HepG2 (cell line): Measurements from ENCODE around the gene ZNF213. TPM values are rescaled to one million over a fixed set of nuclear protein-coding genes. Genes with fewer than 3 reads are reported as not detected.

Source experiments
- FOXA1 ChIP-seq, 2 experiments: fragments of 450-650 bp in 1 of 2; sonication (generic) in 1 of 2; formaldehyde crosslinking in 1 of 2; IDR thresholded peaks; 2 replicates each; pipeline versions ENCODE4 v1.4.0 to v1.6.1; 2016 to 2020; ENCODE audit warnings: missing genetic modification reagents in 1 of 2
- NFE2L2 ChIP-seq: fragments of 150-350 bp; IDR thresholded peaks from 2 replicates; pipeline ENCODE4 v1.6.1; 2014; ENCODE audit warnings: low read length
- TMF1 ChIP-seq: sonication (generic); formaldehyde crosslinking; IDR thresholded peaks from 2 replicates; pipeline ENCODE4 v1.8.1; 2022; ENCODE audit warnings: low read depth, missing genetic modification reagents
- ZNF326 ChIP-seq: sonication (generic); formaldehyde crosslinking; IDR thresholded peaks from 2 replicates; pipeline ENCODE4 v1.4.0; 2020; ENCODE audit warnings: missing genetic modification reagents, borderline replicate concordance
- ZNF407 ChIP-seq: sonication (generic); formaldehyde crosslinking; IDR thresholded peaks from one replicate; pipeline ENCODE4 v1.5.1; 2020; ENCODE audit warnings: mild to moderate bottlenecking, missing genetic modification reagents; ENCODE audit errors: not compliant biosample characterization
- ZNF547 ChIP-seq: sonication (generic); formaldehyde crosslinking; IDR thresholded peaks from 2 replicates; pipeline ENCODE4 v1.5.1; 2020; ENCODE audit warnings: mild to moderate bottlenecking, missing genetic modification reagents
- polyA plus RNA-seq, 8 experiments: library from polyadenylated mRNA; depleted of rRNA in 3 of 8; stranded (reverse) in 7 of 8; unstranded in 1 of 8; fragments of >200 nt; fragmentation: Illumina TruSeq in 4 of 8; extraction: Trizol in 4 of 8; gene quantifications; 2 replicates each; pipeline versions ENCODE4 v1.2.1 to v1.2.3, GENCODE V29; 2011 to 2016; ENCODE audit warnings: low read depth in 4 of 8, missing spikeins in 1 of 8, mixed read lengths in 1 of 8; ENCODE audit not compliant: insufficient read depth in 1 of 8
- total RNA-seq, 5 experiments: library from RNA; depleted of rRNA; stranded (reverse); fragments of >200 nt; fragmentation: Illumina TruSeq; extraction: Trizol; gene quantifications; 2 replicates each; pipeline ENCODE4 v1.2.3, GENCODE V29; 2016; ENCODE audit warnings: low read depth in 1 of 5
- TF ChIP-seq, protein P1 (sequence below): sonication (generic); formaldehyde crosslinking; IDR thresholded peaks from 2 replicates; pipeline ENCODE4 v1.8.0; 2023; ENCODE audit warnings: mild to moderate bottlenecking, missing genetic modification reagents
- TF ChIP-seq, protein P2 (sequence below): sonication (generic); formaldehyde crosslinking; IDR thresholded peaks from 2 replicates; pipeline ENCODE4 v1.9.0; 2022; ENCODE audit warnings: low read depth, missing genetic modification reagents
- TF ChIP-seq, protein P3 (sequence below): sonication (generic); formaldehyde crosslinking; IDR thresholded peaks from 2 replicates; pipeline ENCODE4 v1.5.0; 2020; ENCODE audit warnings: mild to moderate bottlenecking, missing genetic modification reagents, borderline replicate concordance
- TF ChIP-seq, protein P4 (sequence below): sonication (generic); formaldehyde crosslinking; IDR thresholded peaks from 2 replicates; pipeline ENCODE4 v1.8.1; 2023; ENCODE audit warnings: missing genetic modification reagents, inconsistent platforms, borderline replicate concordance

The ZNF213 gene
- total and polyA plus RNA-seq, 2 of the 13 experiments (the other 11 are each of a cell fraction or from before 2014, with no cell fraction given): 0.59 to 0.97 TPM

GRCh38 chr16:3129137-3130131, 5.4 kb upstream of the ZNF213 start (continued):
- TF ChIP-seq, protein P1, sequence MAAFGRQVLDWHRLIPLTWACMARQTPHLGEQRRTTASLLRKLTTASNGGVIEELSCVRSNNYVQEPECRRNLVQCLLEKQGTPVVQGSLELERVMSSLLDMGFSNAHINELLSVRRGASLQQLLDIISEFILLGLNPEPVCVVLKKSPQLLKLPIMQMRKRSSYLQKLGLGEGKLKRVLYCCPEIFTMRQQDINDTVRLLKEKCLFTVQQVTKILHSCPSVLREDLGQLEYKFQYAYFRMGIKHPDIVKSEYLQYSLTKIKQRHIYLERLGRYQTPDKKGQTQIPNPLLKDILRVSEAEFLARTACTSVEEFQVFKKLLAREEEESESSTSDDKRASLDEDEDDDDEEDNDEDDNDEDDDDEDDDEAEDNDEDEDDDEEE (CRISPR knock-in tag): no peak
- TF ChIP-seq, protein P2, sequence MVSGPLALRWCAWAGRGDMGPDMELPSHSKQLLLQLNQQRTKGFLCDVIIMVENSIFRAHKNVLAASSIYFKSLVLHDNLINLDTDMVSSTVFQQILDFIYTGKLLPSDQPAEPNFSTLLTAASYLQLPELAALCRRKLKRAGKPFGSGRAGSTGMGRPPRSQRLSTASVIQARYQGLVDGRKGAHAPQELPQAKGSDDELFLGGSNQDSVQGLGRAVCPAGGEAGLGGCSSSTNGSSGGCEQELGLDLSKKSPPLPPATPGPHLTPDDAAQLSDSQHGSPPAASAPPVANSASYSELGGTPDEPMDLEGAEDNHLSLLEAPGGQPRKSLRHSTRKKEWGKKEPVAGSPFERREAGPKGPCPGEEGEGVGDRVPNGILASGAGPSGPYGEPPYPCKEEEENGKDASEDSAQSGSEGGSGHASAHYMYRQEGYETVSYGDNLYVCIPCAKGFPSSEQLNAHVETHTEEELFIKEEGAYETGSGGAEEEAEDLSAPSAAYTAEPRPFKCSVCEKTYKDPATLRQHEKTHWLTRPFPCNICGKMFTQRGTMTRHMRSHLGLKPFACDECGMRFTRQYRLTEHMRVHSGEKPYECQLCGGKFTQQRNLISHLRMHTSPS: no peak
- TF ChIP-seq ZNF547: no peak
- TF ChIP-seq, protein P3, sequence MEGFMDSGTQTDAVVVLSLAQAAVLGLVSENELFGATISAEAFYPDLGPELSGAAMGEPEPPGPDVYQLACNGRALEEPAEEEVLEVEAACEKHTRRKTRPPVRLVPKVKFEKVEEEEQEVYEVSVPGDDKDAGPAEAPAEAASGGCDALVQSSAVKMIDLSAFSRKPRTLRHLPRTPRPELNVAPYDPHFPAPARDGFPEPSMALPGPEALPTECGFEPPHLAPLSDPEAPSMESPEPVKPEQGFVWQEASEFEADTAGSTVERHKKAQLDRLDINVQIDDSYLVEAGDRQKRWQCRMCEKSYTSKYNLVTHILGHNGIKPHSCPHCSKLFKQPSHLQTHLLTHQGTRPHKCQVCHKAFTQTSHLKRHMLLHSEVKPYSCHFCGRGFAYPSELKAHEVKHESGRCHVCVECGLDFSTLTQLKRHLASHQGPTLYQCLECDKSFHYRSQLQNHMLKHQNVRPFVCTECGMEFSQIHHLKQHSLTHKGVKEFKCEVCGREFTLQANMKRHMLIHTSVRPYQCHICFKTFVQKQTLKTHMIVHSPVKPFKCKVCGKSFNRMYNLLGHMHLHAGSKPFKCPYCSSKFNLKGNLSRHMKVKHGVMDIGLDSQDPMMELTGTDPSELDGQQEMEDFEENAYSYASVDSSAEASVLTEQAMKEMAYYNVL: no peak
- no peak for TF ChIP-seq FOXA1 (IDR thresholded peaks at IDR 0.05)
- TF ChIP-seq FOXA1 (CRISPR knock-in tag; IDR thresholded peaks at IDR 0.05): no peak
- TF ChIP-seq TMF1 (CRISPR knock-in tag): no peak
- TF ChIP-seq ZNF407 (CRISPR knock-in tag): no peak
- TF ChIP-seq NFE2L2: no peak
- no peak for TF ChIP-seq ZNF326
- TF ChIP-seq, protein P4, sequence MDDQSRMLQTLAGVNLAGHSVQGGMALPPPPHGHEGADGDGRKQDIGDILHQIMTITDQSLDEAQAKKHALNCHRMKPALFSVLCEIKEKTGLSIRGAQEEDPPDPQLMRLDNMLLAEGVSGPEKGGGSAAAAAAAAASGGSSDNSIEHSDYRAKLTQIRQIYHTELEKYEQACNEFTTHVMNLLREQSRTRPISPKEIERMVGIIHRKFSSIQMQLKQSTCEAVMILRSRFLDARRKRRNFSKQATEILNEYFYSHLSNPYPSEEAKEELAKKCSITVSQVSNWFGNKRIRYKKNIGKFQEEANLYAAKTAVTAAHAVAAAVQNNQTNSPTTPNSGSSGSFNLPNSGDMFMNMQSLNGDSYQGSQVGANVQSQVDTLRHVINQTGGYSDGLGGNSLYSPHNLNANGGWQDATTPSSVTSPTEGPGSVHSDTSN (CRISPR knock-in tag): no peak
